Iris pigment epithelial cell (primary cell): ENCODE results near the gene PKNOX1.
"Not testable (repeated sequence)": the region's sequence is repeated elsewhere in the genome, so short reads cannot be mapped to it uniquely, and the experiment has no call there.

ENCODE experiments used
- DNase-seq: peaks from one replicate; pipeline ENCODE4 v3.0.0-alpha.2; 2011; ENCODE audit warnings: low read depth

The PKNOX1 gene

GRCh38 chr21:43045876-43046821 lies 71.8 kb downstream of the PKNOX1 start:
- not testable (repeated sequence) for DNase-seq

- DNase-seq, result not testable (repeated sequence)
Observed at GRCh38 chr21:43053112-43053511, 78.8 kb downstream of the PKNOX1 start.

- not testable (repeated sequence) for DNase-seq
Observed at GRCh38 chr21:43062955-43063664, 88.7 kb downstream of the PKNOX1 start.

- DNase-seq, result not testable (repeated sequence)
Observed at GRCh38 chr21:43064265-43064917, 90.0 kb downstream of the PKNOX1 start.

GRCh38 chr21:43065991-43066390 lies 91.6 kb downstream of the PKNOX1 start:
- not testable (repeated sequence) for DNase-seq

- DNase-seq, result not testable (repeated sequence)
Observed at GRCh38 chr21:43066690-43067089, 92.3 kb downstream of the PKNOX1 start.

GRCh38 chr21:43068065-43068464 lies 93.7 kb downstream of the PKNOX1 start:
- DNase-seq, result not testable (repeated sequence)

GRCh38 chr21:43069682-43070081 lies 95.3 kb downstream of the PKNOX1 start:
- not testable (repeated sequence) for DNase-seq

GRCh38 chr21:43072742-43073141 lies 98.4 kb downstream of the PKNOX1 start:
- DNase-seq, result not testable (repeated sequence)

- not testable (repeated sequence) for DNase-seq
Observed at GRCh38 chr21:43074401-43075169, 100.2 kb downstream of the PKNOX1 start.

- DNase-seq, result not testable (repeated sequence)
Observed at GRCh38 chr21:43075170-43076022, 101.0 kb downstream of the PKNOX1 start, which contains the start of gene CBS. CBS (minus strand) TSS chr21:43075835; CDS start chr21:43072193, 3,642 bp downstream.

GRCh38 chr21:43076023-43076637 lies 101.8 kb downstream of the PKNOX1 start:
- DNase-seq, result not testable (repeated sequence)

- not testable (repeated sequence) for DNase-seq
Observed at GRCh38 chr21:43076643-43077042, 102.3 kb downstream of the PKNOX1 start.

- not testable (repeated sequence) for DNase-seq
Observed at GRCh38 chr21:43082587-43083300, 108.4 kb downstream of the PKNOX1 start.
